SU-DHL-6 (cell line): ENCODE measurements around the gene DRC7.

Experiments used
- H2AFZ ChIP-seq: fragments of 200-600 bp; sonication (generic); 2 replicates; pipeline ENCODE4 v1.6.1; 2014; ENCODE audit warnings: low read depth, mild to moderate bottlenecking, moderate library complexity, mixed read lengths, antibody characterized with exemption, low read length; ENCODE audit not compliant: severe bottlenecking
- H3F3A ChIP-seq: fragments of 200-600 bp; shearing (Covaris generic); 2 replicates; pipeline ENCODE4 v1.6.0; 2016; ENCODE audit warnings: antibody characterized with exemption, mild to moderate bottlenecking; ENCODE audit not compliant: insufficient read depth
- H3K27ac ChIP-seq: fragments of 200-600 bp; sonication (generic); 2 replicates; pipeline ENCODE4 v1.5.1; 2016; ENCODE audit warnings: low read depth, mild to moderate bottlenecking, low read length, moderate library complexity, mixed read lengths
- H3K27me3 ChIP-seq: fragments of 200-600 bp; sonication (generic), shearing (Covaris generic); 2 replicates; pipeline ENCODE4 v1.6.0; 2014; ENCODE audit warnings: mild to moderate bottlenecking, low read length
- H3K36me3 ChIP-seq: fragments of 200-600 bp; sonication (generic); 2 replicates; pipeline ENCODE4 v1.6.1; 2014; ENCODE audit warnings: mild to moderate bottlenecking, low read length, mixed read lengths
- H3K4me2 ChIP-seq: fragments of 300-600, 200-600 bp; shearing (Covaris generic), sonication (generic); 2 replicates; pipeline ENCODE4 v1.6.0; 2014; ENCODE audit warnings: low read length, low read depth, mild to moderate bottlenecking; ENCODE audit not compliant: poor library complexity, severe bottlenecking
- H3K4me3 ChIP-seq: fragments of 200-600 bp; sonication (generic); 2 replicates; pipeline ENCODE4 v1.5.1; 2014; ENCODE audit warnings: antibody characterized with exemption, low read length, mild to moderate bottlenecking, mixed read lengths; ENCODE audit not compliant: insufficient read depth, poor library complexity, severe bottlenecking
- H3K79me2 ChIP-seq: fragments of 200-600 bp; sonication (generic); 2 replicates; pipeline ENCODE4 v1.6.1; 2014; ENCODE audit warnings: mild to moderate bottlenecking, low read length, moderate library complexity; ENCODE audit not compliant: insufficient read depth
- H3K9ac ChIP-seq: fragments of 200-600 bp; sonication (generic); 2 replicates; pipeline ENCODE4 v1.7.0; 2014; ENCODE audit warnings: mild to moderate bottlenecking, low read length
- H3K9me2 ChIP-seq: fragments of 200-600 bp; sonication (generic); replicated peaks from 2 replicates; pipeline ENCODE4 v1.6.1; 2014; ENCODE audit warnings: low read length; ENCODE audit not compliant: insufficient read depth
- H3K9me3 ChIP-seq: fragments of 200-600 bp; sonication (generic); 2 replicates; pipeline ENCODE4 v1.6.1; 2014; ENCODE audit warnings: low read length, mixed read lengths; ENCODE audit not compliant: insufficient read depth
- H4K20me1 ChIP-seq: fragments of 200-600 bp; sonication (generic); 2 replicates; pipeline ENCODE4 v1.6.1; 2014; ENCODE audit warnings: low read depth, mild to moderate bottlenecking, antibody characterized with exemption, low read length, moderate library complexity, mixed read lengths
- CTCF ChIP-seq: fragments of 200-600 bp; sonication (generic); IDR thresholded peaks from one replicate; pipeline ENCODE4 v1.5.1; 2017; ENCODE audit warnings: antibody characterized with exemption, mild to moderate bottlenecking, low read length, moderate library complexity; ENCODE audit not compliant: insufficient read depth, poor library complexity, severe bottlenecking
- EZH2phosphoT487 ChIP-seq: fragments of 200-600 bp; sonication (generic), shearing (Covaris generic); conservative IDR thresholded peaks from 2 replicates; pipeline ENCODE4 v1.6.1; 2018; ENCODE audit warnings: mild to moderate bottlenecking, antibody characterized with exemption, low read length, moderate library complexity, mixed read lengths

Gene DRC7

DNA sequence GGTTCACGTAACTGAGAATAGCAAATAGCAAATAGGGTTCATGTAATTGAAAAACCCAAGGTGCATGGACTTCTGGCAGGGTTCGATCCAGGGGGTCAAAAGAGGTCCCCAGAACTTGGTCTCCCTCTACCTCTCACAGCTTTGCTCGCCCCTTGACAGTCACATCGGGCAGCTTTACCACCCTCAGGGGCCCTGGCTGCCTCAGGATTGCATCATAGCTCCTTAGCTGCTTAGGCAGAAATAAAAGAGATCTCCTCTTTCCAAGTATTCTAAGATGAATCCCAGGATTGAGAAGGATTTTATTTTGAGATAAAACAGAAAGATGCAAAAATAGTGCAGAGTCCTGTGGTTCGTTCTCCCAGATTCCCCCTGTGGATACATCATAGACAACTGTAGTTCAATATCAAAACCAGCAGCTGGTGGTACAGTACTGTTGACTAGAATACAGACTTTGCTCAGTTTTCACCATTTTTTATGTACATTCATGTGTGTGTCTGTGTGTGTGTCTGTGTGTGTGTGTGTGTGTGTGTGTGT is 13.7 kb upstream of the DRC7 start:
- Histone ChIP-seq H3K36me3 (no peaks in the 10 kb centered on the region), H3K4me2 (no peak overlapping the region), H3K27ac (no peak overlapping the region), H3K9me2 (no peaks in the 10 kb centered on the region), H3K4me3 (no peak overlapping the region), H3K79me2 (no peaks in the 10 kb centered on the region), H3K27me3 (no peaks in the 10 kb centered on the region), H4K20me1 (no peaks in the 10 kb centered on the region), H3K9me3 (no peaks in the 10 kb centered on the region), H3F3A (no peaks in the 10 kb centered on the region), H2AFZ (no peak overlapping the region), H3K9ac (no peak overlapping the region)
- TF ChIP-seq EZH2phosphoT487 (no peak), CTCF (no peak)

GRCh38 chr16:57681950-57682728 is 12.5 kb upstream of the DRC7 start:
- Histone ChIP-seq H3F3A (no peaks in the 10 kb centered on the region), H3K4me2 (no peak overlapping the region), H3K9me3 (no peaks in the 10 kb centered on the region), H3K27ac (no peak overlapping the region), H3K9me2 (no peaks in the 10 kb centered on the region), H3K27me3 (no peaks in the 10 kb centered on the region), H3K36me3 (no peaks in the 10 kb centered on the region), H4K20me1 (no peaks in the 10 kb centered on the region), H3K4me3 (no peak overlapping the region), H3K79me2 (no peaks in the 10 kb centered on the region), H3K9ac (no peak overlapping the region), H2AFZ (no peak overlapping the region)
- TF ChIP-seq CTCF, result no peak
- TF ChIP-seq EZH2phosphoT487, result no peak

DNA sequence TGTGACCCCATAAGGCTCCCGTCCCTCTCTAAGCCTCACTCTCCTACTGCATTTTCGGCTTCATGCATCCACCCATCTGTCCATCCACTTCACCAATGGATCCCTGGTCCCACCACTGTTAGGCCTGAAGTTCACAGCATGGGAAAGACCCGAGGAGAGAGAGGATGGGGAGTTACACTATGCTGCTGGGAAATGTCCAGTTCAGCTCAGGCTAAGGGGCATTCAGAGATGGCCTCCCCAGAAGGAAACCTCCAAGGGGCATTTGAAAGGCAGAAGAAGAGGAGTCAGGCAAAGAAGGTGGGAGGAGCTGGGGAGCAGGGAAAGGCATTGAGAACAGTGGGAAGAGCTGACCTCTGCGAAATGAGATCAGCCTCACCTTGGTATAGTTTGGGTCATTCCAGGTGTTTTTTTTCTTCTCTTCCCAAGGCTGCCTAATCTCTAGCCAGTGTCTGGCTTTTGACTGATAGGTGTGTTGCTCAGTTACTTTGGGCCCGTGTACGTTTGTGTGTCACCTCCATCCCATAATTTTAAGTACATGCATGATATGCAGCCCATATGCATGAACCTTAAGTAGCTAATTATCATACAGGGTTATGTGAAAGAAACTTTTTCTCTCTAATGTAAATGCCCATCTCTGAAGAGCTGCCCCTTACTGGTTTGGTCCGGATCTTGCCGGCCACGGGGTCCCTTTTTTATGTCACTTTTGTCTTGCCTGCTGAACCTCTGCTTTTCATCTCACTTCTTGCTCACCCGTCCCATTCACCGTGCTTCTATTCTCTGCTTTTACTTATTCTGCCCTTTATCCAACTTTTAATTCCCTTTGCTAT is 11.6 kb upstream of the DRC7 start:
- no peaks in the 10 kb centered on the region for H3K36me3 ChIP-seq
- H2AFZ ChIP-seq, result no peak overlapping the region
- H3F3A ChIP-seq, result no peaks in the 10 kb centered on the region
- no peaks in the 10 kb centered on the region for H3K79me2 ChIP-seq
- H3K9ac ChIP-seq, result no peak overlapping the region
- TF ChIP-seq EZH2phosphoT487 (no peak), CTCF (no peak)
- no peaks in the 10 kb centered on the region for H3K9me3 ChIP-seq
- no peaks in the 10 kb centered on the region for H4K20me1 ChIP-seq
- no peaks in the 10 kb centered on the region for H3K9me2 ChIP-seq
- H3K27ac ChIP-seq, result no peak overlapping the region
- no peak overlapping the region for H3K4me2 ChIP-seq
- no peak overlapping the region for H3K4me3 ChIP-seq
- no peaks in the 10 kb centered on the region for H3K27me3 ChIP-seq
